ENCODE results near the gene RPL18.
A peak's percentile ranks its signal among the peaks of the same experiment; 100 is the strongest.

RPL18 gene

GRCh38 chr19:48646722-48647216 is 27.8 kb upstream of the RPL18 start (continued):
- TF ChIP-seq ZFP41 (tag by site-specific recombination; IDR thresholded peaks at IDR 0.05; ENCODE audit: borderline replicate concordance) = no peak
- TF ChIP-seq ZNF585B (tag by site-specific recombination; IDR thresholded peaks at IDR 0.05) = no peak
- TF ChIP-seq ZBTB48 (tag by site-specific recombination; IDR thresholded peaks at IDR 0.05) = no peak
- no peak for TF ChIP-seq ZNF510 (tag by site-specific recombination; IDR thresholded peaks at IDR 0.05; ENCODE audit: insufficient replicate concordance)
- no peak for TF ChIP-seq PRDM1 (tag by site-specific recombination; IDR thresholded peaks at IDR 0.05)
- no peak; the same call in 1 of the 2 replicates for TF ChIP-seq ZNF692 (tag by site-specific recombination; IDR thresholded peaks at IDR 0.05)
- TF ChIP-seq KLF7 (tag by site-specific recombination; IDR thresholded peaks at IDR 0.05; ENCODE audit: borderline replicate concordance) = no peak
- TF ChIP-seq ZNF449 (tag by site-specific recombination; IDR thresholded peaks at IDR 0.05) = no peak
- no peak for TF ChIP-seq ZNF776 (tag by site-specific recombination; IDR thresholded peaks at IDR 0.05; ENCODE audit: borderline replicate concordance)
- no peak for TF ChIP-seq ZNF558 (tag by site-specific recombination; IDR thresholded peaks at IDR 0.05)
- TF ChIP-seq ZNF530 (tag by site-specific recombination; IDR thresholded peaks at IDR 0.05; ENCODE audit: low read depth) = no peak
- TF ChIP-seq ZNF488 (tag by site-specific recombination; IDR thresholded peaks at IDR 0.05) = no peak
- TF ChIP-seq ZNF677 (tag by site-specific recombination; IDR thresholded peaks at IDR 0.05) = no peak
- TF ChIP-seq HOXD13 (CRISPR knock-in tag; IDR thresholded peaks at IDR 0.05; ENCODE audit: borderline replicate concordance) = no peak
- TF ChIP-seq ZNF24 (tag by site-specific recombination; IDR thresholded peaks at IDR 0.05) = no peak
- TF ChIP-seq ZNF10 (tag by site-specific recombination; IDR thresholded peaks at IDR 0.05) = no peak
- peak; percentile 94 for TF ChIP-seq EGR2 (tag by site-specific recombination; IDR thresholded peaks at IDR 0.05; ENCODE audit: low read depth)
- no peak for TF ChIP-seq ZNF266 (tag by site-specific recombination; IDR thresholded peaks at IDR 0.05; ENCODE audit: low read depth)
- TF ChIP-seq ZNF747 (tag by site-specific recombination; IDR thresholded peaks at IDR 0.05) = no peak
- no peak for TF ChIP-seq ZSCAN5A (tag by site-specific recombination; IDR thresholded peaks at IDR 0.05)
- TF ChIP-seq ZNF501 (tag by site-specific recombination; IDR thresholded peaks at IDR 0.05) = no peak
- TF ChIP-seq ZNF623 (tag by site-specific recombination; IDR thresholded peaks at IDR 0.05) = no peak
- peak; percentile 97 for TF ChIP-seq ZFHX2 (tag by site-specific recombination; conservative IDR thresholded peaks at IDR 0.05)
- TF ChIP-seq ZNF398 (tag by site-specific recombination; IDR thresholded peaks at IDR 0.05) = peak; percentile 93
- no peak for TF ChIP-seq ZNF426 (tag by site-specific recombination; IDR thresholded peaks at IDR 0.05)
- no peak for TF ChIP-seq ZNF514 (tag by site-specific recombination; IDR thresholded peaks at IDR 0.05)
- no peak for TF ChIP-seq ZNF610 (tag by site-specific recombination; IDR thresholded peaks at IDR 0.05; ENCODE audit: borderline replicate concordance)
- no peak for TF ChIP-seq GLIS2 (tag by site-specific recombination; IDR thresholded peaks at IDR 0.05)
- TF ChIP-seq RBAK (tag by site-specific recombination; IDR thresholded peaks at IDR 0.05) = no peak
- no peak for TF ChIP-seq ZNF423 (tag by site-specific recombination; IDR thresholded peaks at IDR 0.05)
- TF ChIP-seq KLF16 (tag by site-specific recombination; IDR thresholded peaks at IDR 0.05) = 0 out of 2 replicates have a peak, but pooled peaks have one; percentile 79
- no peak for TF ChIP-seq ZSCAN23 (tag by site-specific recombination; IDR thresholded peaks at IDR 0.05)
- TF ChIP-seq ZNF146 (tag by site-specific recombination; IDR thresholded peaks at IDR 0.05) = 0 out of 2 replicates have a peak, but pooled peaks have one; percentile 24
- TF ChIP-seq ZNF350 (tag by site-specific recombination; IDR thresholded peaks at IDR 0.05) = no peak

All from HEK293 (cell line).